GM12872 (cell line): ENCODE data around the gene CCND2.

Experiments
- CTCF ChIP-seq: IDR thresholded peaks from 3 replicates; pipeline ENCODE4 v1.5.1; 2011; ENCODE audit warnings: low read depth, mild to moderate bottlenecking, low read length, moderate library complexity; ENCODE audit not compliant: insufficient read depth

Gene CCND2

GRCh38 chr12:4246116-4246515 lies 27.4 kb upstream of the CCND2 start:
- no peak for TF ChIP-seq CTCF

- TF ChIP-seq CTCF, result no peak
Observed at GRCh38 chr12:4250691-4251090, 22.9 kb upstream of the CCND2 start.

GRCh38 chr12:4251216-4251891 lies 22.2 kb upstream of the CCND2 start:
- TF ChIP-seq CTCF, result no peak

GRCh38 chr12:4251967-4252366 lies 21.6 kb upstream of the CCND2 start:
- no peak for TF ChIP-seq CTCF

- no peak for TF ChIP-seq CTCF
Observed at GRCh38 chr12:4252601-4253000, 21.0 kb upstream of the CCND2 start.

- TF ChIP-seq CTCF, result no peak
Observed at GRCh38 chr12:4256043-4256826, 17.3 kb upstream of the CCND2 start.

- no peak for TF ChIP-seq CTCF
Observed at GRCh38 chr12:4257442-4257841, 16.1 kb upstream of the CCND2 start.
